ENCODE data around the gene GABARAPL2. TPM values are rescaled to one million over a fixed set of nuclear protein-coding genes. Genes with fewer than 3 reads are reported as not detected.

Gene GABARAPL2
- polyA plus RNA-seq, 1 donor from 2014 or later = 344 TPM

DNA sequence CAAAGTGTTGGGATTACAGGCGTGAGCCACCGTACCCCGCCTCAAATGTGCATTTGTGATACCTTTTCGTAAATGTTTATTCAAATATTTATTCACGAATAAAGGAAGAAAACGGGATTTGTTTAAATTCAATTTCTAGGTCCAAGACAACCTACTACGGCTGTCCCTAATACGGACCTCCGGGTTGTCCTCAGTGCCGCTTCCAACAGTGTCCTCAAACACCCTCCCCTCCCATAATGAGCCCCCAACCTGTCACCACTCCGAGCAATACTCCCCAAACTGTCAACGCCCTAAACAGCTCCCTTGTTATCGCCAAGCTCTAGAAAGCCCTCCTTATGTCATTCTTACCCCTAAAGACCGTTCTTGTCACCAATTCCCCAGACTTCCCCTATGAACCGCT is 539 bp upstream of the GABARAPL2 start:
- no peaks in the 10 kb centered on the region for H3K9me2 ChIP-seq (ENCODE audit: insufficient read depth, low read length)
- peak overlapping the region; percentile 91 for H3K9ac ChIP-seq (ENCODE audit: low read length)
- peak overlapping the region; percentile 87 for H2AFZ ChIP-seq (ENCODE audit: low read depth, low read length)
- peaks cover 12% of the 10 kb centered on the region for H4K20me1 ChIP-seq (ENCODE audit: insufficient read depth)
- peak overlapping the region; percentile 79 for H3K27ac ChIP-seq (ENCODE audit: low read length)
- no peaks in the 10 kb centered on the region for H3K9me3 ChIP-seq (ENCODE audit: low read length)
- TF ChIP-seq RAD21 (conservative IDR thresholded peaks at IDR 0.05) (no peak), EZH2 (IDR thresholded peaks at IDR 0.05; ENCODE audit: borderline replicate concordance, insufficient read depth, low read length, poor library complexity, severe bottlenecking) (no peak), POLR2AphosphoS5 (IDR thresholded peaks at IDR 0.05) (no peak), MXI1 (conservative IDR thresholded peaks at IDR 0.05; ENCODE audit: poor library complexity, severe bottlenecking) (no peak), REST (IDR thresholded peaks at IDR 0.05; ENCODE audit: borderline replicate concordance) (no peak), EP300 (conservative IDR thresholded peaks at IDR 0.05; ENCODE audit: poor library complexity, severe bottlenecking) (no peak), TAF1 (IDR thresholded peaks at IDR 0.05; ENCODE audit: low read depth) (no peak)
- TF ChIP-seq, protein P1, sequence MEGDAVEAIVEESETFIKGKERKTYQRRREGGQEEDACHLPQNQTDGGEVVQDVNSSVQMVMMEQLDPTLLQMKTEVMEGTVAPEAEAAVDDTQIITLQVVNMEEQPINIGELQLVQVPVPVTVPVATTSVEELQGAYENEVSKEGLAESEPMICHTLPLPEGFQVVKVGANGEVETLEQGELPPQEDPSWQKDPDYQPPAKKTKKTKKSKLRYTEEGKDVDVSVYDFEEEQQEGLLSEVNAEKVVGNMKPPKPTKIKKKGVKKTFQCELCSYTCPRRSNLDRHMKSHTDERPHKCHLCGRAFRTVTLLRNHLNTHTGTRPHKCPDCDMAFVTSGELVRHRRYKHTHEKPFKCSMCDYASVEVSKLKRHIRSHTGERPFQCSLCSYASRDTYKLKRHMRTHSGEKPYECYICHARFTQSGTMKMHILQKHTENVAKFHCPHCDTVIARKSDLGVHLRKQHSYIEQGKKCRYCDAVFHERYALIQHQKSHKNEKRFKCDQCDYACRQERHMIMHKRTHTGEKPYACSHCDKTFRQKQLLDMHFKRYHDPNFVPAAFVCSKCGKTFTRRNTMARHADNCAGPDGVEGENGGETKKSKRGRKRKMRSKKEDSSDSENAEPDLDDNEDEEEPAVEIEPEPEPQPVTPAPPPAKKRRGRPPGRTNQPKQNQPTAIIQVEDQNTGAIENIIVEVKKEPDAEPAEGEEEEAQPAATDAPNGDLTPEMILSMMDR (IDR thresholded peaks at IDR 0.05; ENCODE audit: poor library complexity, severe bottlenecking) = no peak
- H3K79me2 ChIP-seq (replicated peaks; ENCODE audit: insufficient read depth, low read length) = peaks cover 18% of the 10 kb centered on the region
- no peaks in the 10 kb centered on the region for H3K27me3 ChIP-seq (ENCODE audit: insufficient read depth, low read depth, low read length)
- H3K4me3 ChIP-seq (ENCODE audit: low read length) = peak overlapping the region; percentile 99
- no peaks in the 10 kb centered on the region for H3F3A ChIP-seq (ENCODE audit: insufficient read depth, low read length, poor library complexity, severe bottlenecking)
- peaks cover 7% of the 10 kb centered on the region for H3K36me3 ChIP-seq (ENCODE audit: insufficient read depth, low read length)
- H3K4me2 ChIP-seq (ENCODE audit: low read length) = peak overlapping the region; percentile 95

DNA sequence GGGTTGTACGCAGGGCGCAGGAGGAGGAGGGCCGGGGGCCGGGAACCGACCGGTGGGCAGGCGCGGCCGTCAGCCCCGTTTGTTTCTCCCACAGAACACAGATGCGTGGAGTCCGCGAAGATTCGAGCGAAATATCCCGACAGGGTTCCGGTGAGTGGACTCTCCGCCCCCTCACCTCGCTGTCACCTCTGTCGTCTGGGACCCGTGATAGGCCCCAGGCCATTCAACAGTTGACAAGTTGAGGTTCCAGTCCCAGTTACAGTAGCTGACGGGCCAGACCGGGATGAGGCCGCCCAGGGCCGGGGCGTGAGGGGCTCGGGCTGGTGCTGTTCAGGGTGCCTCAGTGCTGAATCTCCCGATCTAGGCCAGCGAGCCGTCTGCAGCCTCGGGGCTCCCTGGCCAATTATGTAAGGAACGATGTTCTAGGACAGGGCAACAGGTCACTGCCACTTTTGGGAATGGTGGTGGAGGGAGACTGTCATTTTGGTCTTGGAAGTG is 628 bp downstream of the GABARAPL2 start:
- H2AFZ ChIP-seq (ENCODE audit: low read depth, low read length) = peak overlapping the region; percentile 87

GRCh38 chr16:75567911-75568310 is 1.7 kb downstream of the GABARAPL2 start:
- Histone ChIP-seq H3K79me2 (replicated peaks; ENCODE audit: insufficient read depth, low read length) (peaks cover 18% of the 10 kb centered on the region), H3K4me2 (ENCODE audit: low read length) (no peak overlapping the region), H3F3A (ENCODE audit: insufficient read depth, low read length, poor library complexity, severe bottlenecking) (no peaks in the 10 kb centered on the region), H3K9me2 (ENCODE audit: insufficient read depth, low read length) (no peaks in the 10 kb centered on the region), H3K9me3 (ENCODE audit: low read length) (no peaks in the 10 kb centered on the region), H3K4me3 (ENCODE audit: low read length) (peak overlapping the region; percentile 99), H2AFZ (ENCODE audit: low read depth, low read length) (no peak overlapping the region), H3K27ac (ENCODE audit: low read length) (no peak overlapping the region), H3K9ac (ENCODE audit: low read length) (no peak overlapping the region), H3K27me3 (ENCODE audit: insufficient read depth, low read depth, low read length) (no peaks in the 10 kb centered on the region), H4K20me1 (ENCODE audit: insufficient read depth) (peaks cover 12% of the 10 kb centered on the region), H3K36me3 (ENCODE audit: insufficient read depth, low read length) (peaks cover 7% of the 10 kb centered on the region)
- TF ChIP-seq RAD21 (conservative IDR thresholded peaks at IDR 0.05) = no peak
- no peak for TF ChIP-seq TAF1 (IDR thresholded peaks at IDR 0.05; ENCODE audit: low read depth)
- no peak for TF ChIP-seq POLR2AphosphoS5 (IDR thresholded peaks at IDR 0.05)
- TF ChIP-seq, protein P1 (IDR thresholded peaks at IDR 0.05; ENCODE audit: poor library complexity, severe bottlenecking) = no peak
- TF ChIP-seq REST (IDR thresholded peaks at IDR 0.05; ENCODE audit: borderline replicate concordance) = no peak
- no peak for TF ChIP-seq MXI1 (conservative IDR thresholded peaks at IDR 0.05; ENCODE audit: poor library complexity, severe bottlenecking)
- TF ChIP-seq SMC3 (conservative IDR thresholded peaks at IDR 0.05; ENCODE audit: poor library complexity) = no peak
- no peak for TF ChIP-seq EZH2 (IDR thresholded peaks at IDR 0.05; ENCODE audit: borderline replicate concordance, insufficient read depth, low read length, poor library complexity, severe bottlenecking)
- TF ChIP-seq EP300 (conservative IDR thresholded peaks at IDR 0.05; ENCODE audit: poor library complexity, severe bottlenecking) = no peak

More for the DNA sequence above, 628 bp downstream of the GABARAPL2 start:
- H3K27ac ChIP-seq (ENCODE audit: low read length) = peak overlapping the region; percentile 79
- peaks cover 18% of the 10 kb centered on the region for H3K79me2 ChIP-seq (replicated peaks; ENCODE audit: insufficient read depth, low read length)
- H3K9me3 ChIP-seq (ENCODE audit: low read length) = no peaks in the 10 kb centered on the region
- H4K20me1 ChIP-seq (ENCODE audit: insufficient read depth) = peaks cover 12% of the 10 kb centered on the region
- TF ChIP-seq TAF1 (IDR thresholded peaks at IDR 0.05; ENCODE audit: low read depth) (no peak), RAD21 (conservative IDR thresholded peaks at IDR 0.05) (no peak)
- no peaks in the 10 kb centered on the region for H3K27me3 ChIP-seq (ENCODE audit: insufficient read depth, low read depth, low read length)
- peak overlapping the region; percentile 91 for H3K9ac ChIP-seq (ENCODE audit: low read length)
- H3K4me3 ChIP-seq (ENCODE audit: low read length) = peak overlapping the region; percentile 99
- H3F3A ChIP-seq (ENCODE audit: insufficient read depth, low read length, poor library complexity, severe bottlenecking) = no peaks in the 10 kb centered on the region
- H3K9me2 ChIP-seq (ENCODE audit: insufficient read depth, low read length) = no peaks in the 10 kb centered on the region
- H3K36me3 ChIP-seq (ENCODE audit: insufficient read depth, low read length) = peaks cover 7% of the 10 kb centered on the region
- peak overlapping the region; percentile 83 for H3K4me2 ChIP-seq (ENCODE audit: low read length)

Data from neural cell (in vitro differentiated cells).